HL-60 (cell line): ENCODE measurements around the gene NOD2.

Experiments used
- DNase-seq, 2 experiments: peaks; one replicate each; pipeline ENCODE4 v3.0.0-alpha.2; 2010 to 2020; ENCODE audit warnings: low read depth in 1 of 2, low spot score in 1 of 2
- H3K27ac ChIP-seq: fragments of 250-450 bp; sonication (Bioruptor Pico); replicated peaks from 2 replicates; pipeline ENCODE4 v1.5.1; 2020; ENCODE audit warnings: mild to moderate bottlenecking, moderate library complexity
- H3K27me3 ChIP-seq: fragments of 250-450 bp; sonication (Bioruptor Pico); 2 replicates; pipeline ENCODE4 v1.5.1; 2021; ENCODE audit warnings: mild to moderate bottlenecking, moderate library complexity; ENCODE audit not compliant: insufficient read depth, poor library complexity, severe bottlenecking
- H3K4me3 ChIP-seq: replicated peaks from 2 replicates; pipeline ENCODE4 v1.5.1; 2011; ENCODE audit warnings: mild to moderate bottlenecking, control low read depth, low read length; ENCODE audit not compliant: insufficient read depth
- GABPA ChIP-seq: IDR thresholded peaks from 2 replicates; pipeline ENCODE4 v1.6.1; 2012; ENCODE audit warnings: low read depth
- POLR2AphosphoS5 ChIP-seq: IDR thresholded peaks from 2 replicates; pipeline ENCODE4 v1.6.1; 2012; ENCODE audit warnings: low read depth
- REST ChIP-seq: IDR thresholded peaks from 2 replicates; pipeline ENCODE4 v1.6.1; 2012; ENCODE audit warnings: low read depth; ENCODE audit not compliant: insufficient replicate concordance
- SPI1 ChIP-seq: IDR thresholded peaks from 2 replicates; pipeline ENCODE4 v1.6.1; 2012; ENCODE audit warnings: low read depth, mild to moderate bottlenecking, borderline replicate concordance
- TF ChIP-seq, protein P1 (sequence below): IDR thresholded peaks from one replicate; pipeline ENCODE4 v1.5.1; 2011; ENCODE audit warnings: low read length, control low read depth, inconsistent platforms; ENCODE audit not compliant: insufficient read depth

NOD2 gene

GRCh38 chr16:50688083-50688482 is 5.3 kb upstream of the NOD2 start:
- no peak for DNase-seq
- Histone ChIP-seq H3K27ac (no peak overlapping the region), H3K27me3 (no peaks in the 10 kb centered on the region), H3K4me3 (no peak overlapping the region)
- TF ChIP-seq SPI1: no peak
- no peak for TF ChIP-seq POLR2AphosphoS5
- no peak for TF ChIP-seq REST
- no peak for TF ChIP-seq GABPA

- no peak for TF ChIP-seq SPI1
- TF ChIP-seq POLR2AphosphoS5: no peak
- no peak for TF ChIP-seq REST
- TF ChIP-seq, protein P1, sequence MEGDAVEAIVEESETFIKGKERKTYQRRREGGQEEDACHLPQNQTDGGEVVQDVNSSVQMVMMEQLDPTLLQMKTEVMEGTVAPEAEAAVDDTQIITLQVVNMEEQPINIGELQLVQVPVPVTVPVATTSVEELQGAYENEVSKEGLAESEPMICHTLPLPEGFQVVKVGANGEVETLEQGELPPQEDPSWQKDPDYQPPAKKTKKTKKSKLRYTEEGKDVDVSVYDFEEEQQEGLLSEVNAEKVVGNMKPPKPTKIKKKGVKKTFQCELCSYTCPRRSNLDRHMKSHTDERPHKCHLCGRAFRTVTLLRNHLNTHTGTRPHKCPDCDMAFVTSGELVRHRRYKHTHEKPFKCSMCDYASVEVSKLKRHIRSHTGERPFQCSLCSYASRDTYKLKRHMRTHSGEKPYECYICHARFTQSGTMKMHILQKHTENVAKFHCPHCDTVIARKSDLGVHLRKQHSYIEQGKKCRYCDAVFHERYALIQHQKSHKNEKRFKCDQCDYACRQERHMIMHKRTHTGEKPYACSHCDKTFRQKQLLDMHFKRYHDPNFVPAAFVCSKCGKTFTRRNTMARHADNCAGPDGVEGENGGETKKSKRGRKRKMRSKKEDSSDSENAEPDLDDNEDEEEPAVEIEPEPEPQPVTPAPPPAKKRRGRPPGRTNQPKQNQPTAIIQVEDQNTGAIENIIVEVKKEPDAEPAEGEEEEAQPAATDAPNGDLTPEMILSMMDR: no peak
- TF ChIP-seq GABPA: no peak
- Histone ChIP-seq H3K4me3 (no peak overlapping the region), H3K27me3 (no peaks in the 10 kb centered on the region), H3K27ac (no peak overlapping the region)
- DNase-seq: no peak
Observed at GRCh38 chr16:50688867-50689266, 4.5 kb upstream of the NOD2 start.

- no peak for TF ChIP-seq POLR2AphosphoS5
- no peak for TF ChIP-seq SPI1
- TF ChIP-seq, protein P1: no peak
- TF ChIP-seq REST: no peak
Observed at GRCh38 chr16:50690177-50690576, 3.2 kb upstream of the NOD2 start.

DNA sequence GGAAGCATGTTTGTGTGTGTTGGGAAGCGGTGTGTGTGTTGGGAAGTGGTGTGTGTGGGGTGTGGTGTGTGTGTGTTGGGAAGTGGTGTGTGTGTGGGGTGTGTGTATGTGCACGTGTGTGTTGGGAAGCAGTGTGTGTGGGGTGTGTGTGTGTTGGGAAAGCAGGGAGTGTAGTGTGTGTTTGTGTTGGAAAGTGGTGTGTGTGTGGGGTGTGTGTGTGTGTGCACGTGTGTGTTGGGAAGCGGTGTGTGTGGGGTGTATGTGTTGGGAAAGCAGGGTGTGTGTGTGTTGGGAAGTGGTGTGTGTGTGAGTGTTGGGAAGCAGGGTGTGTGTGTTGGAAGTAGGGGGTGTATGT is 785 bp upstream of the NOD2 start:
- no peak for TF ChIP-seq REST
- Histone ChIP-seq H3K27me3 (no peaks in the 10 kb centered on the region), H3K4me3 (no peak overlapping the region), H3K27ac (no peak overlapping the region)
- no peak for DNase-seq

More at GRCh38 chr16:50690177-50690576, 3.2 kb upstream of the NOD2 start:
- DNase-seq: no peak
- Histone ChIP-seq H3K27me3 (no peaks in the 10 kb centered on the region), H3K4me3 (no peak overlapping the region), H3K27ac (no peak overlapping the region)
